Chondrocyte (in vitro differentiated cells): ENCODE measurements around the gene CBX6. TPM values are rescaled to one million over a fixed set of nuclear protein-coding genes. Genes with fewer than 3 reads are reported as not detected.

ENCODE experiments used
- DNase-seq: peaks from one replicate; pipeline ENCODE4 v3.0.0; 2021; ENCODE audit warnings: mixed read lengths, low spot score
- H3K27ac Mint-ChIP-seq: one replicate; pipeline ENCODE4 v1.8.0; 2021; ENCODE audit warnings: mild to moderate bottlenecking, moderate library complexity, mixed read lengths; ENCODE audit not compliant: unreplicated experiment
- H3K27me3 Mint-ChIP-seq: 2 replicates; pipeline ENCODE4 v1.8.0; 2021; ENCODE audit warnings: low read depth, mixed read lengths
- H3K36me3 Mint-ChIP-seq: 2 replicates; pipeline ENCODE4 v1.8.0; 2021; ENCODE audit warnings: low read depth, mixed read lengths
- H3K4me1 Mint-ChIP-seq: 2 replicates; pipeline ENCODE4 v1.8.0; 2021; ENCODE audit warnings: low read depth, mild to moderate bottlenecking, mixed read lengths
- H3K4me3 Mint-ChIP-seq: one replicate; pipeline ENCODE4 v1.8.0; 2021; ENCODE audit warnings: mild to moderate bottlenecking, moderate library complexity, mixed read lengths; ENCODE audit not compliant: unreplicated experiment
- H3K9me3 Mint-ChIP-seq: 2 replicates; pipeline ENCODE4 v1.8.0; 2021; ENCODE audit warnings: low read depth, mixed read lengths
- total RNA-seq: library from RNA; stranded (reverse); gene quantifications from 3 replicates; pipeline ENCODE4 v1.2.1, GENCODE V29; 2021
- TF ChIP-seq, protein P1 (sequence below): fragments of 200-600 bp; sonication (generic); IDR thresholded peaks from 2 replicates; pipeline ENCODE4 v1.5.0; 2021; ENCODE audit warnings: antibody characterized with exemption, mild to moderate bottlenecking, moderate library complexity

The CBX6 gene
- total RNA-seq, 1 donor from 2014 or later = 80.1 TPM

DNA sequence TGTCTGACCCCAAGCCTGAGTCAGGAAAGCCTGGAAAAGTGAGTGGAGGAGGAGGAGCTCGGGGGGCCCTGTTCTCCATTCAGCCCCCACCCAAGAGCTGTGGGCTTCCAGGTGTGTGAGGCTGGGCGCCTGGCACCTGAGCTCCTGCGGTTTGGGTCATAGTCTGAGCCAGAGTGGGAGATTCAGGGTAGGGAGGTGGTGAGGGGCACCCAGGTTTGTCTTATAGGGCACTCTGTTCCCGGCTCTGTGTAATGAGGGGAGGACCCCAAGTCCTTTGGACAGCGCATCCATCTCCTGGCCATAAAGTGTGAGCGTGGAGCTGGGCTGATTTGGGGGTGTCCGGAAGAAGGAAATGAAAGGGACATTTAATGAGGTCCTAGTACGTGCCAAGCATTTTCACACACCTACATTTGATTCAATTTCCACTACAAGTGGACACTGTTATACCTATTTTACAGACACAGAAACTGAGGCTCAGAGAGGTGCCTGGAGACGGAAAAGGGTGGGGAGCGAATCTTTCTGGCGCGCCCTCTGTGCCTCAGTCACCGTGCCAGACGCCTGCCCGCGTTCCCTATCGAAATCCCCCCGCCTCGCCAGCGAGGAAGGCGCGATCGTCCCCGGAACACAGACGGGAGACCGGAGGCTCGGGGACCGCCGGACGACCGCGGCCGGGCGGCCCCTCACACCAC is 29.4 kb downstream of the CBX6 start:
- Mint-ChIP-seq H3K27ac (no peak overlapping the region), H3K4me1 (peaks cover 42% of the 10 kb centered on the region), H3K9me3 (no peaks in the 10 kb centered on the region), H3K4me3 (peak overlapping the region; percentile 73), H3K27me3 (peaks cover 6% of the 10 kb centered on the region), H3K36me3 (peaks cover 15% of the 10 kb centered on the region)
- no peak for DNase-seq
- TF ChIP-seq, protein P1, sequence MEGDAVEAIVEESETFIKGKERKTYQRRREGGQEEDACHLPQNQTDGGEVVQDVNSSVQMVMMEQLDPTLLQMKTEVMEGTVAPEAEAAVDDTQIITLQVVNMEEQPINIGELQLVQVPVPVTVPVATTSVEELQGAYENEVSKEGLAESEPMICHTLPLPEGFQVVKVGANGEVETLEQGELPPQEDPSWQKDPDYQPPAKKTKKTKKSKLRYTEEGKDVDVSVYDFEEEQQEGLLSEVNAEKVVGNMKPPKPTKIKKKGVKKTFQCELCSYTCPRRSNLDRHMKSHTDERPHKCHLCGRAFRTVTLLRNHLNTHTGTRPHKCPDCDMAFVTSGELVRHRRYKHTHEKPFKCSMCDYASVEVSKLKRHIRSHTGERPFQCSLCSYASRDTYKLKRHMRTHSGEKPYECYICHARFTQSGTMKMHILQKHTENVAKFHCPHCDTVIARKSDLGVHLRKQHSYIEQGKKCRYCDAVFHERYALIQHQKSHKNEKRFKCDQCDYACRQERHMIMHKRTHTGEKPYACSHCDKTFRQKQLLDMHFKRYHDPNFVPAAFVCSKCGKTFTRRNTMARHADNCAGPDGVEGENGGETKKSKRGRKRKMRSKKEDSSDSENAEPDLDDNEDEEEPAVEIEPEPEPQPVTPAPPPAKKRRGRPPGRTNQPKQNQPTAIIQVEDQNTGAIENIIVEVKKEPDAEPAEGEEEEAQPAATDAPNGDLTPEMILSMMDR = no peak

DNA sequence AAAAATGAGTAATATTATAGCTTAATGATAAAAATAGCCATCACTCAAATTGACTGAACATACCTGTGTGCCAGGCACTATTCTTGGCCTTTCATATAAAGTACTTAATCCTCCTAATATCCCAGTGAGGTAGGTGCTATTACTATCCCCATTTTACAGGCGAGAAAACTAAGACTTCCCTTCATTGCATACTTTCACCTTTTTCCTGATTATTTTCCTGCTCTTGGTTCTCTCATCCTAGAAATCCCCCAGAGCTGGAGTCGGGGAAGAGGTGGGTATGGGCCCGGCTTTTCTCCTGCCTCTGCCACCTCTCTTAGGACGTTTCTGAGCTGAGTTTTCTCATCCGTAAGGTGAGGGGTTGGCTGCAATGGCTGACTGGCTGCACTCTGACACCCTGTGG is 30.4 kb downstream of the CBX6 start:
- H3K27ac Mint-ChIP-seq = no peak overlapping the region
- peaks cover 38% of the 10 kb centered on the region for H3K4me1 Mint-ChIP-seq
- no peaks in the 10 kb centered on the region for H3K9me3 Mint-ChIP-seq
- H3K27me3 Mint-ChIP-seq = peaks cover 8% of the 10 kb centered on the region
- H3K36me3 Mint-ChIP-seq = peaks cover 15% of the 10 kb centered on the region
- H3K4me3 Mint-ChIP-seq = peak overlapping the region; percentile 73
- DNase-seq = no peak
- TF ChIP-seq, protein P1 = no peak

DNA sequence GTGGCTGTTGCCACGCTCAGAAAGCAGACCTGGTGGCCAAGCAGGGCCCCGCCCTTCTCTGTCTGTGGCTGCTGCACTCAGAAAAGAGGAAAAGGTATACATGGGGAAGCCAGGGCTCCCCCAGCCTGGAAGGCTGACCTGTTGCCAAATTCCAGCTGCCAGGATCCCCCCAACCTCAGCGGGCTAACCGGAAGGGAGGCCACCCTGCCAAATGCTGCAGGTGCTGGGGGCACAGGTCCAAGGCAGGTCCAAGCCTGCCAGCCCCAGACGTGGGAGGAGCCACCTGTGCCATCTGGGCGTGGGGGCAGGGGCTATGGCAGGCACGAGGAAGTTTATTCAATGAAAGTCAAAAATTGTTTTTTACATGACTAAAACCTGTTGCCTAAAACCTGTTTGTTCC is 30.8 kb downstream of the CBX6 start:
- DNase-seq = no peak
- Mint-ChIP-seq H3K27me3 (peaks cover 9% of the 10 kb centered on the region), H3K9me3 (no peaks in the 10 kb centered on the region)

DNA sequence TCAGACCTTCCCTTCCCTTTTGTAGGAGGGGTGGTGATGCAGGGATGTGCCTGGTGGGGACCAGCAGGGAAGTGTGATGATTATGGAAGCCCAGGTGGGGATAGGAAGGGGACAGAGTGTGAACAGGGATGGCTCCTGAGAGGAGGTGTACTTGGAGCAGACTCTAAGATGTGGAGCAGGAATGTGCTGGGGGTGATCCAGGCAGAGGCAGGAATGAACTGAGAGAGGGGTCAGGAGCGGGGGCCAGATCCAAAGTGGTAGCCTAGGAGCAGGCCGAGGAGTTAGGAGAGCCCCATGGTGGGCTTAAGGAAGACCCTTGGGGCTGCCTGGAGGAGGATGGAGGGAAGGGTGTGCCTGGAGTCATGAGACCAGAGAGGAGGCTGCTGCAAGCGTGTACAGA is 31.9 kb downstream of the CBX6 start:
- H3K27ac Mint-ChIP-seq = no peak overlapping the region
- DNase-seq = no peak
- H3K27me3 Mint-ChIP-seq = peaks cover 10% of the 10 kb centered on the region
- peaks cover 24% of the 10 kb centered on the region for H3K4me1 Mint-ChIP-seq
- H3K4me3 Mint-ChIP-seq = no peak overlapping the region
- TF ChIP-seq, protein P1 = no peak
- H3K36me3 Mint-ChIP-seq = peaks cover 15% of the 10 kb centered on the region
- H3K9me3 Mint-ChIP-seq = no peaks in the 10 kb centered on the region

More for the DNA sequence above, 30.8 kb downstream of the CBX6 start:
- TF ChIP-seq, protein P1 = no peak
- H3K36me3 Mint-ChIP-seq = peaks cover 15% of the 10 kb centered on the region
- peaks cover 34% of the 10 kb centered on the region for H3K4me1 Mint-ChIP-seq
- H3K4me3 Mint-ChIP-seq = no peak overlapping the region
- H3K27ac Mint-ChIP-seq = no peak overlapping the region

DNA sequence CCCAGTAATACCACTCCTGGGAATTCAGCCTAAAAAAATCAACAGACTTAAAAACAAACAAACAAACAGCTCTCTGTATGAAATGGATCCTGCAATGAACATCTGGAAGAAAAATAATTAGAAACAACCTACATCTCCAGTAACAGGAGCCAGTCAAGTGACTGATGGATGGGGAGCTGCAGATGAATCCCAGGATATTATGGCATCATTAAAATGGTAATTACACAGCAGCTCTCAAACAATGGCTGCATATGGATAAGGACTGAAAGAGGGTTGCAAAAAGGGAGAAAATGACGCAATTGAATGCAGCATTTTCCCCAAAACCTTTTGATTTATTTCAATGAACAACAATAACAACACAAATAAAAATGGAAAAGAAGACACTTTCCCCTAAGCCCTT is 32.3 kb downstream of the CBX6 start:
- H3K9me3 Mint-ChIP-seq = no peaks in the 10 kb centered on the region
- peaks cover 10% of the 10 kb centered on the region for H3K27me3 Mint-ChIP-seq
- no peak overlapping the region for H3K27ac Mint-ChIP-seq
- TF ChIP-seq, protein P1 = no peak
- H3K4me3 Mint-ChIP-seq = no peak overlapping the region
- peaks cover 20% of the 10 kb centered on the region for H3K4me1 Mint-ChIP-seq
- peaks cover 15% of the 10 kb centered on the region for H3K36me3 Mint-ChIP-seq
- DNase-seq = no peak
